Lower lobe of right lung (tissue), 2 donors: ENCODE measurements around the gene PLK2. TPM values are rescaled to one million over a fixed set of nuclear protein-coding genes. Genes with fewer than 3 reads are reported as not detected.

Experiments used
- ATAC-seq, 2 donors: fragments of 200-7000 bp; cut with Tn5 transposase; one replicate each; pipeline ENCODE4 v1.9.1; 2020 to 2022; ENCODE audit warnings: mild to moderate bottlenecking in 2 of 2, moderate library complexity in 2 of 2
- DNase-seq: peaks from one replicate; pipeline ENCODE4 v3.0.0-alpha.2; 2020
- H3K27ac ChIP-seq: fragments of 200-600 bp; one replicate; pipeline ENCODE4 v1.8.0; 2022
- H3K27me3 ChIP-seq: fragments of 200-600 bp; one replicate; pipeline ENCODE4 v1.8.0; 2022; ENCODE audit warnings: low read depth
- H3K36me3 ChIP-seq: fragments of 200-600 bp; one replicate; pipeline ENCODE4 v1.8.0; 2022; ENCODE audit warnings: mild to moderate bottlenecking
- H3K4me1 ChIP-seq: fragments of 200-600 bp; one replicate; pipeline ENCODE4 v1.8.0; 2022
- H3K4me3 ChIP-seq: fragments of 200-600 bp; one replicate; pipeline ENCODE4 v1.8.0; 2022; ENCODE audit warnings: mild to moderate bottlenecking
- H3K9me3 ChIP-seq: fragments of 200-600 bp; one replicate; pipeline ENCODE4 v1.8.0; 2022
- CTCF ChIP-seq: fragments of 200-600 bp; IDR thresholded peaks from one replicate; pipeline ENCODE4 v1.8.0; 2022; ENCODE audit warnings: antibody characterized with exemption, mild to moderate bottlenecking
- intact Hi-C: fragments of 100-400 bp; cut with DNase I; formaldehyde crosslinking; loops from one replicate; pipeline ENCODE4 v1.11.0; 2022
- total RNA-seq: library from RNA; stranded (reverse); fragmentation: NEBNext Ultra II Directional; extraction: Animal tissue kit (Norgen Biotek cat#: 25700); gene quantifications from one replicate; pipeline ENCODE4 v1.2.1, GENCODE V29; 2021
- donor health status: DM: no; HTN: yes; CAD: no; lungs with severe emphysema.

The PLK2 gene
- total RNA-seq, 1 donor from 2014 or later: 37.5 TPM

- peak overlapping the region; percentile 78 for H3K4me3 ChIP-seq
- no peaks in the 10 kb centered on the region for H3K9me3 ChIP-seq
- H3K27me3 ChIP-seq: no peaks in the 10 kb centered on the region
- ATAC-seq (no peak), DNase-seq (no peak)
- TF ChIP-seq CTCF: no peak
- H3K27ac ChIP-seq: peak overlapping the region; percentile 96
- peaks cover 42% of the 10 kb centered on the region for H3K36me3 ChIP-seq
- peaks cover 26% of the 10 kb centered on the region for H3K4me1 ChIP-seq
- intact Hi-C loops: loop anchor here (10.0 kb wide), 1 partner anchor 573 kb away; no protein-coding TSS in a partner anchor
Observed at GRCh38 chr5:58458141-58458742, 1.6 kb downstream of the PLK2 start.

- Histone ChIP-seq H3K36me3 (peaks cover 44% of the 10 kb centered on the region), H3K9me3 (no peaks in the 10 kb centered on the region), H3K4me1 (peaks cover 20% of the 10 kb centered on the region), H3K4me3 (peak overlapping the region; percentile 78), H3K27ac (no peak overlapping the region), H3K27me3 (no peaks in the 10 kb centered on the region)
- ATAC-seq (no peak), DNase-seq (no peak)
- intact Hi-C loops: loop anchor here (10.0 kb wide), 1 partner anchor 572 kb away; no protein-coding TSS in a partner anchor
- no peak for TF ChIP-seq CTCF
Observed at GRCh38 chr5:58457050-58457449, 2.8 kb downstream of the PLK2 start.

- ATAC-seq (no peak), DNase-seq (no peak)
- H3K4me3 ChIP-seq: peak overlapping the region; percentile 78
- H3K36me3 ChIP-seq: peaks cover 44% of the 10 kb centered on the region
- TF ChIP-seq CTCF: no peak
- no peak overlapping the region for H3K27ac ChIP-seq
- H3K4me1 ChIP-seq: peaks cover 18% of the 10 kb centered on the region
- no peaks in the 10 kb centered on the region for H3K27me3 ChIP-seq
- intact Hi-C loops: loop anchor here (10.0 kb wide), 1 partner anchor 572 kb away; no protein-coding TSS in a partner anchor
- H3K9me3 ChIP-seq: no peaks in the 10 kb centered on the region
Observed at GRCh38 chr5:58456486-58456885, 3.4 kb downstream of the PLK2 start.

- ATAC-seq: no peak
- Histone ChIP-seq H3K36me3 (peaks cover 44% of the 10 kb centered on the region), H3K4me1 (peaks cover 18% of the 10 kb centered on the region), H3K4me3 (peak overlapping the region; percentile 78), H3K27me3 (no peaks in the 10 kb centered on the region), H3K9me3 (no peaks in the 10 kb centered on the region), H3K27ac (no peak overlapping the region)
- TF ChIP-seq CTCF: no peak
- intact Hi-C loops: loop anchor here (10.0 kb wide), 1 partner anchor 571 kb away; no protein-coding TSS in a partner anchor
- DNase-seq: no peak
Observed at GRCh38 chr5:58456026-58456425, 3.9 kb downstream of the PLK2 start.

GRCh38 chr5:58455480-58455879, 4.4 kb downstream of the PLK2 start:
- intact Hi-C loops: loop anchor here (10.0 kb wide), 1 partner anchor 571 kb away; no protein-coding TSS in a partner anchor
- Histone ChIP-seq H3K27me3 (no peaks in the 10 kb centered on the region), H3K36me3 (peaks cover 44% of the 10 kb centered on the region), H3K4me3 (peak overlapping the region; percentile 78), H3K27ac (no peak overlapping the region), H3K4me1 (peaks cover 18% of the 10 kb centered on the region), H3K9me3 (no peaks in the 10 kb centered on the region)
- DNase-seq: no peak
- ATAC-seq: no peak
- TF ChIP-seq CTCF: no peak
